SK-N-SH (cell line): ENCODE data around the gene BAHCC1.

Experiments used
- CTCF ChIP-seq: fragments of 200-600 bp; sonication (generic); IDR thresholded peaks from 2 replicates; pipeline ENCODE4 v1.6.1; 2017; ENCODE audit warnings: antibody characterized with exemption, mild to moderate bottlenecking, moderate library complexity
- EZH2phosphoT487 ChIP-seq: fragments of 200-600 bp; sonication (generic); IDR thresholded peaks from 2 replicates; pipeline ENCODE4 v1.6.1; 2017; ENCODE audit warnings: low read depth, mixed run types, mild to moderate bottlenecking, antibody characterized with exemption, moderate library complexity, borderline replicate concordance
- FOXJ3 ChIP-seq: sonication (generic); formaldehyde crosslinking; IDR thresholded peaks from 2 replicates; pipeline ENCODE4 v1.5.1; 2020; ENCODE audit warnings: mild to moderate bottlenecking, missing genetic modification reagents
- GABPA ChIP-seq: IDR thresholded peaks from 2 replicates; pipeline ENCODE4 v1.4.0; 2012; ENCODE audit warnings: low read depth, mild to moderate bottlenecking
- MAX ChIP-seq: IDR thresholded peaks from 2 replicates; pipeline ENCODE4 v1.4.0; 2012; ENCODE audit warnings: low read depth
- NFIC ChIP-seq: IDR thresholded peaks from 2 replicates; pipeline ENCODE4 v1.4.0; 2012; ENCODE audit warnings: borderline replicate concordance
- PBX3 ChIP-seq: IDR thresholded peaks from 2 replicates; pipeline ENCODE4; 2012
- RAD21 ChIP-seq: IDR thresholded peaks from 2 replicates; pipeline ENCODE4 v1.6.1; 2012; ENCODE audit warnings: mild to moderate bottlenecking, low read length
- RFX5 ChIP-seq: IDR thresholded peaks from 2 replicates; pipeline ENCODE4 v1.6.1; 2012; ENCODE audit warnings: mild to moderate bottlenecking, improper control_type of control experiment, low read length
- TAF1 ChIP-seq: IDR thresholded peaks from 2 replicates; pipeline ENCODE4 v1.6.1; 2012; ENCODE audit warnings: low read depth, mild to moderate bottlenecking, low read length, moderate library complexity, borderline replicate concordance
- TEAD4 ChIP-seq: IDR thresholded peaks from 2 replicates; pipeline ENCODE4 v1.4.0; 2012; ENCODE audit warnings: mild to moderate bottlenecking, borderline replicate concordance; ENCODE audit not compliant: insufficient read depth
- TF ChIP-seq, protein P1 (sequence below): IDR thresholded peaks from 2 replicates; pipeline ENCODE4 v1.4.0; 2012; ENCODE audit warnings: low read depth, borderline replicate concordance
- TF ChIP-seq, protein P2 (sequence below): IDR thresholded peaks from 2 replicates; pipeline ENCODE4 v1.6.1; 2012; ENCODE audit warnings: mild to moderate bottlenecking, low read depth, low read length, moderate library complexity

DNA sequence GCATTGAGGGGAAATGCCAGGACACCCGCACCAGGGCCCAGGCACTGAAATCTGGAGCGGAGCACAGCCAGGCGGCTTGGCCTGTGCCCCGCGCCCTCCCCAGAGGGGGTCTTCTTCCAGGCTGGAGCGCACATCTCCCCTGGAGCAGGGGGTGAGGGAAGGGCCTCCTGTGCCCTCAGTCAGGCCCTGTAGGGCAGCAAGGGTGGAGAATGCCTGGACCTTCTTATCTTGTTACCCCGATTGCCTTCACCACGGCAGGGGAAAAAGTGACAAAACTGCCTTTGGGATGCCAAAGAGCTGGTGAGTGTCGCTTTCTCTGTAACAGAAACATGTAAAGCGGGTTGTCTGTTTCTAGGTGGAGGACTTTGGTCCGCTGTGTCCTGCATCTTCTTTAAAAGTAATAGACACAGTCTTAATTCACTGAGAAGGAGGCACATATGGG, 48.3 kb upstream of the BAHCC1 start:
- no peak for TF ChIP-seq CTCF
- TF ChIP-seq NFIC, result no peak
- no peak for TF ChIP-seq PBX3
- no peak; the same call in 1 of the 2 replicates for TF ChIP-seq FOXJ3 (CRISPR knock-in tag)
- TF ChIP-seq GABPA, result no peak
- no peak for TF ChIP-seq RFX5
- no peak for TF ChIP-seq MAX
- TF ChIP-seq, protein P1, sequence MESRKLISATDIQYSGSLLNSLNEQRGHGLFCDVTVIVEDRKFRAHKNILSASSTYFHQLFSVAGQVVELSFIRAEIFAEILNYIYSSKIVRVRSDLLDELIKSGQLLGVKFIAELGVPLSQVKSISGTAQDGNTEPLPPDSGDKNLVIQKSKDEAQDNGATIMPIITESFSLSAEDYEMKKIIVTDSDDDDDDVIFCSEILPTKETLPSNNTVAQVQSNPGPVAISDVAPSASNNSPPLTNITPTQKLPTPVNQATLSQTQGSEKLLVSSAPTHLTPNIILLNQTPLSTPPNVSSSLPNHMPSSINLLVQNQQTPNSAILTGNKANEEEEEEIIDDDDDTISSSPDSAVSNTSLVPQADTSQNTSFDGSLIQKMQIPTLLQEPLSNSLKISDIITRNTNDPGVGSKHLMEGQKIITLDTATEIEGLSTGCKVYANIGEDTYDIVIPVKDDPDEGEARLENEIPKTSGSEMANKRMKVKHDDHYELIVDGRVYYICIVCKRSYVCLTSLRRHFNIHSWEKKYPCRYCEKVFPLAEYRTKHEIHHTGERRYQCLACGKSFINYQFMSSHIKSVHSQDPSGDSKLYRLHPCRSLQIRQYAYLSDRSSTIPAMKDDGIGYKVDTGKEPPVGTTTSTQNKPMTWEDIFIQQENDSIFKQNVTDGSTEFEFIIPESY, result no peak
- no peak for TF ChIP-seq TEAD4
- no peak for TF ChIP-seq RAD21
- TF ChIP-seq TAF1, result no peak
- TF ChIP-seq, protein P2, sequence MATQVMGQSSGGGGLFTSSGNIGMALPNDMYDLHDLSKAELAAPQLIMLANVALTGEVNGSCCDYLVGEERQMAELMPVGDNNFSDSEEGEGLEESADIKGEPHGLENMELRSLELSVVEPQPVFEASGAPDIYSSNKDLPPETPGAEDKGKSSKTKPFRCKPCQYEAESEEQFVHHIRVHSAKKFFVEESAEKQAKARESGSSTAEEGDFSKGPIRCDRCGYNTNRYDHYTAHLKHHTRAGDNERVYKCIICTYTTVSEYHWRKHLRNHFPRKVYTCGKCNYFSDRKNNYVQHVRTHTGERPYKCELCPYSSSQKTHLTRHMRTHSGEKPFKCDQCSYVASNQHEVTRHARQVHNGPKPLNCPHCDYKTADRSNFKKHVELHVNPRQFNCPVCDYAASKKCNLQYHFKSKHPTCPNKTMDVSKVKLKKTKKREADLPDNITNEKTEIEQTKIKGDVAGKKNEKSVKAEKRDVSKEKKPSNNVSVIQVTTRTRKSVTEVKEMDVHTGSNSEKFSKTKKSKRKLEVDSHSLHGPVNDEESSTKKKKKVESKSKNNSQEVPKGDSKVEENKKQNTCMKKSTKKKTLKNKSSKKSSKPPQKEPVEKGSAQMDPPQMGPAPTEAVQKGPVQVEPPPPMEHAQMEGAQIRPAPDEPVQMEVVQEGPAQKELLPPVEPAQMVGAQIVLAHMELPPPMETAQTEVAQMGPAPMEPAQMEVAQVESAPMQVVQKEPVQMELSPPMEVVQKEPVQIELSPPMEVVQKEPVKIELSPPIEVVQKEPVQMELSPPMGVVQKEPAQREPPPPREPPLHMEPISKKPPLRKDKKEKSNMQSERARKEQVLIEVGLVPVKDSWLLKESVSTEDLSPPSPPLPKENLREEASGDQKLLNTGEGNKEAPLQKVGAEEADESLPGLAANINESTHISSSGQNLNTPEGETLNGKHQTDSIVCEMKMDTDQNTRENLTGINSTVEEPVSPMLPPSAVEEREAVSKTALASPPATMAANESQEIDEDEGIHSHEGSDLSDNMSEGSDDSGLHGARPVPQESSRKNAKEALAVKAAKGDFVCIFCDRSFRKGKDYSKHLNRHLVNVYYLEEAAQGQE, result no peak
- no peak for TF ChIP-seq EZH2phosphoT487
